Kidney (tissue), 14 donors: Measurements from ENCODE around the gene EOLA2. TPM values are rescaled to one million over a fixed set of nuclear protein-coding genes. Genes with fewer than 3 reads are reported as not detected.
A peak's percentile ranks its signal among the peaks of the same experiment; 100 is the strongest.

ENCODE experiments used
- DNase-seq, 5 donors: peaks; one replicate each; pipeline ENCODE4 v3.0.0-alpha.2; 2013 to 2020
- FAIRE-seq: peaks from 2 replicates; lab custom pipeline; 2012; peaks lifted over from hg19 to GRCh38; lab: Jason Lieb, UNC
- H3K27ac ChIP-seq, 2 donors: one replicate each; pipeline ENCODE4 v1.7.0; 2013; ENCODE audit warnings: low read depth in 2 of 2, low read length in 2 of 2, inconsistent platforms in 1 of 2
- H3K27me3 ChIP-seq: one replicate; pipeline ENCODE4 v1.7.1; 2013; ENCODE audit warnings: low read length, inconsistent platforms; ENCODE audit not compliant: control insufficient read depth, insufficient read depth
- H3K36me3 ChIP-seq, 3 donors: one replicate each; pipeline versions ENCODE4 v1.7.0 to v1.7.1; 2013; ENCODE audit warnings: low read length in 3 of 3, control low read depth in 1 of 3, inconsistent platforms in 1 of 3; ENCODE audit not compliant: insufficient read depth in 3 of 3, control insufficient read depth in 2 of 3
- H3K4me1 ChIP-seq, 3 donors: one replicate each; pipeline versions ENCODE4 v1.7.0 to v1.7.1; 2013; ENCODE audit warnings: low read length in 3 of 3, inconsistent platforms in 1 of 3, low read depth in 1 of 3; ENCODE audit not compliant: control insufficient read depth in 2 of 3, insufficient read depth in 2 of 3
- H3K4me3 ChIP-seq, 3 donors: one replicate each; pipeline versions ENCODE4 v1.7.0 to v1.8.1; 2013; ENCODE audit warnings: low read length in 3 of 3, control low read depth in 1 of 3, inconsistent platforms in 1 of 3
- H3K9ac ChIP-seq, 3 donors: one replicate each; pipeline versions ENCODE4 v1.7.0 to v1.7.1; 2013; ENCODE audit warnings: low read length in 3 of 3, control low read depth in 1 of 3, inconsistent platforms in 1 of 3
- H3K9me3 ChIP-seq, 3 donors: one replicate each; pipeline versions ENCODE4 v1.7.0 to v1.7.1; 2013; ENCODE audit warnings: low read length in 3 of 3, control low read depth in 1 of 3, inconsistent platforms in 1 of 3; ENCODE audit not compliant: control insufficient read depth in 2 of 3, insufficient read depth in 1 of 3
- CTCF ChIP-seq: IDR thresholded peaks from 3 replicates; pipeline ENCODE4 v1.5.1; 2012; ENCODE audit warnings: mild to moderate bottlenecking, moderate library complexity, borderline replicate concordance; ENCODE audit not compliant: insufficient read depth; ENCODE audit errors: extremely low read depth
- intact Hi-C: fragments of 100-400 bp; cut with DNase I; formaldehyde crosslinking; loops from one replicate; pipeline ENCODE4 v1.11.1; 2022
- polyA plus RNA-seq: library from polyadenylated mRNA; stranded (reverse); fragments of 350-450 nt; fragmentation: Illumina TruSeq; extraction: RNeasy Lipid Tissue Mini Kit (QIAGEN cat#74804); gene quantifications from one replicate; pipeline ENCODE4 v1.2.3, GENCODE V29; 2014; ENCODE audit warnings: low read depth, low replicate concordance; ENCODE audit not compliant: insufficient read depth
- total RNA-seq: library from RNA; stranded (reverse); fragmentation: NEBNext Ultra II Directional; extraction: Animal tissue kit (Norgen Biotek cat#: 25700); gene quantifications from one replicate; pipeline ENCODE4 v1.2.1, GENCODE V29; 2021
- donor health status: control.
- donor health status: control.
- donor health status: control.
- donor health status: control.
- donor health status: control.
- donor health status: DM: yes; HTN: yes; CAD: no.
- donor health status: Normal renal cell carcinoma (clear cell type).

The EOLA2 gene
- total and polyA plus RNA-seq, 2 donors from 2014 or later = 30.3 to 33.7 TPM

DNA sequence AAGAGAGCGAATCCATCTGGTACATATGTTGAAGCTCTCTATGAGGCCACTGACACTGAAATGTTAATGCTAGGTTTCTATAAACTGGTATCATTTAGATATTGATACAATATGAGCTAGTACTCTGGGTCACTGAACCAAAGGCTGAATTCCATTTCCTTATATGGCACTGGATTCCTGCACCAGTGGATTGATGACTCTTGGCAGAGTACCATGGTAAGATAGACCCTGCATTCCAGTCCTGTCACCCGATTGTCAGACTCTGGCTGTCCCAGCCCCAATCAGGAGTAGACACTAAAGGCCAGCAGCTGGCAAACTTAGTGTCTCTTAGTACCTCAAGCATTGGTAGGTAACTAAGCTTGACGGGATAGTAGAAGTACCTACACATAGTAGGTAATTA is 44.0 kb upstream of the EOLA2 start:
- intact Hi-C loops = no loop called here
- DNase-seq = peak in 1 of 5 donors; percentile 7

GRCh38 chrX:149979126-149979644 is 40.9 kb upstream of the EOLA2 start:
- FAIRE-seq = no peak
- H3K36me3 ChIP-seq = no peaks in the 10 kb centered on the region
- TF ChIP-seq CTCF = no peak
- H3K9me3 ChIP-seq = no peaks in the 10 kb centered on the region
- H3K4me1 ChIP-seq = peaks cover 0 to 4% (median 0%) of the 10 kb centered on the region in 3 donors
- no peak overlapping the region for H3K4me3 ChIP-seq
- H3K27ac ChIP-seq = no peak overlapping the region
- intact Hi-C loops = no loop called here
- DNase-seq = no peak
- no peak overlapping the region for H3K9ac ChIP-seq
- H3K27me3 ChIP-seq = no peaks in the 10 kb centered on the region

More for the DNA sequence above, 44.0 kb upstream of the EOLA2 start:
- Histone ChIP-seq H3K4me1 (no peaks in the 10 kb centered on the region), H3K9ac (no peak overlapping the region), H3K27me3 (no peaks in the 10 kb centered on the region), H3K9me3 (no peaks in the 10 kb centered on the region), H3K36me3 (no peaks in the 10 kb centered on the region), H3K27ac (no peak overlapping the region), H3K4me3 (no peak overlapping the region)
- no peak for FAIRE-seq
- TF ChIP-seq CTCF = no peak

DNA sequence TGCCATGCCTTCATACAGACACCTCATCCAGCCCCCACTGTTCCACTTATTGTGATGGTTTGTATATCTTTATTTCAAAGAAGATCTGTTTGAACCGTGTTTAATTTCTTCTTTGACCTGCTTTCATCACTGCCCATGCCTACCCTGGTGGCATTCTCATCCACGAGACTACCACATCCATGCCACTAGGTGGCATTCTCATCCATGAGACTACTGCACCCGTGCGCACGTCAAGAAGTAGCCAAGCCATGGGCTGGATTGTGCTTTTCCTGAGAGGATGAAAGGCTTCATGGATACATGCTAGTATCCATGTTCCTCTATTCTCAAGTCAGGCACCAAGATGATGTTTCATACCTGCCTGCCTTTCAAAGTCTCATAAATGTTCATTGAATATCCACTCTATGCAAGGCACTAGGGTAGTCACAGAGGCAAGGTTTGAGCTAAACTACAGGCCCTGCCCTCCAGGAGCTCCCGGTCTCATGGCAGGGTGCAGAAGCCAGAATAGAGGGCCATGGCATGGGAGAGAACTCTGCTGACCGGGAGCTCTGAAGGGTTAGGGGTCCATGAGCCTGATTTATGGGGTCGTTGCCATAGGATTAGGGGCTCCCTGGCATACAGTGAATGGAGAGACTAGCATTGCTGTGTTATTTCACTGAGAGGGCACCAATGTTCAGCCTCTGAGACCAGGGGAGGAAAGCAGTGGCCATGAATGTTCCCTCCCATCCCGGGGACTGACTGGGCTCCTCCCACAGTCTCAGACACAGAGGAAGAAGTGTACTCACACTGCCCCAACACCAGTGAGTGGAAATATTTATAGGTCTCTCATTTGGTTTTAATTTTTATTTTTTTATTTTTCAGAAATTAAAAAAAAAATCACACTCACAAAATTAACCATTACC is 24.8 kb upstream of the EOLA2 start:
- Histone ChIP-seq H3K9me3 (no peaks in the 10 kb centered on the region), H3K27ac (peak overlapping the region in 1 of 2 donors; percentile 47), H3K4me3 (no peak overlapping the region), H3K36me3 (peaks cover 0 to 3% (median 0%) of the 10 kb centered on the region in 3 donors), H3K4me1 (no peaks in the 10 kb centered on the region), H3K9ac (no peak overlapping the region), H3K27me3 (no peaks in the 10 kb centered on the region)
- peak; percentile 71 for TF ChIP-seq CTCF
- peak; percentile 87 for FAIRE-seq
- intact Hi-C loops = loop anchor here (10.0 kb wide), 1 partner anchor 402 kb away; the partner anchor contains the start of gene MAMLD1
- peak in 4 of 5 donors; percentile 46 to 79 (median 50) for DNase-seq
